Thyroid gland (tissue), 4 donors: Measurements from ENCODE around the gene SLC28A1. TPM values are rescaled to one million over a fixed set of nuclear protein-coding genes. Genes with fewer than 3 reads are reported as not detected.

Source experiments
- DNase-seq, 2 donors: peaks; one replicate each; pipeline ENCODE4 v3.0.0-alpha.2; 2019
- H3K27ac ChIP-seq, 3 donors: fragments of 200-600 bp; sonication (generic); 1 replicate in 2 of 3; 2 replicates in 1 of 3; pipeline ENCODE4 v1.5.1; 2016 to 2019; ENCODE audit warnings: mild to moderate bottlenecking in 1 of 3, moderate library complexity in 1 of 3
- H3K27me3 ChIP-seq: fragments of 200-600 bp; sonication (generic); one replicate; pipeline ENCODE4 v1.5.1; 2019
- H3K36me3 ChIP-seq, 2 donors: fragments of 200-600 bp; sonication (generic); one replicate each; pipeline ENCODE4 v1.5.1; 2016 to 2019
- H3K4me1 ChIP-seq, 2 donors: fragments of 200-600 bp; sonication (generic); one replicate each; pipeline ENCODE4 v1.5.1; 2017 to 2019
- H3K4me3 ChIP-seq, 3 donors: fragments of 200-600 bp; sonication (generic); replicated peaks in 1 of 3; 1 replicate in 2 of 3; 2 replicates in 1 of 3; pipeline ENCODE4 v1.5.1; 2016; ENCODE audit warnings: mild to moderate bottlenecking in 1 of 3
- H3K9me3 ChIP-seq: fragments of 200-600 bp; sonication (generic); one replicate; pipeline ENCODE4 v1.5.1; 2017
- CTCF ChIP-seq, 6 experiments: fragments of 200-600 bp in 3 of 6; fragments of 450-650 bp in 3 of 6; sonication (generic) in 3 of 6; IDR thresholded peaks; one replicate each; pipeline ENCODE4 v1.5.1; 2016 to 2019; ENCODE audit warnings: antibody characterized with exemption in 6 of 6, mild to moderate bottlenecking in 2 of 6, inconsistent platforms in 1 of 6, moderate library complexity in 1 of 6
- POLR2A ChIP-seq, 2 donors: fragments of 450-650 bp; IDR thresholded peaks; one replicate each; pipeline ENCODE4 v1.6.1; 2017; ENCODE audit warnings: antibody characterized with exemption in 2 of 2, mild to moderate bottlenecking in 2 of 2, moderate library complexity in 1 of 2
- WGBS, 2 donors: methylation state at CpG; one replicate each; pipeline ENCODE4 v1.1.5; 2017; 5-methylcytosine and 5-hydroxymethylcytosine counted together
- intact Hi-C: fragments of 100-400 bp; cut with DNase I; formaldehyde crosslinking; loops from one replicate; pipeline ENCODE4 v1.15.1; 2023
- total RNA-seq, 4 donors: library from RNA; depleted of rRNA; stranded (reverse); fragments of >200 nt; gene quantifications; one replicate each; pipeline ENCODE4 v1.2.3, GENCODE V29; 2016

The SLC28A1 gene
- total RNA-seq, 4 donors from 2014 or later, result not detected

- intact Hi-C loops, result no loop called here
- Histone ChIP-seq H3K4me3 (no peak overlapping the region), H3K27ac (no peak overlapping the region), H3K27me3 (no peaks in the 10 kb centered on the region), H3K36me3 (no peaks in the 10 kb centered on the region), H3K4me1 (no peaks in the 10 kb centered on the region), H3K9me3 (no peaks in the 10 kb centered on the region)
- no peak for DNase-seq
- WGBS, 2 donors, result 66 to 72% methylated on average over 8 of the region's 8 CpGs
- TF ChIP-seq CTCF (IDR thresholded peaks at IDR 0.05) (no peak), POLR2A (IDR thresholded peaks at IDR 0.05) (no peak)
Observed at GRCh38 chr15:84889313-84889990, 5.0 kb downstream of the SLC28A1 start.

GRCh38 chr15:84889991-84890669 lies 5.7 kb downstream of the SLC28A1 start:
- intact Hi-C loops, result no loop called here
- no peak for DNase-seq
- Histone ChIP-seq H3K9me3 (no peaks in the 10 kb centered on the region), H3K27ac (no peak overlapping the region), H3K4me1 (no peaks in the 10 kb centered on the region), H3K27me3 (no peaks in the 10 kb centered on the region), H3K36me3 (no peaks in the 10 kb centered on the region), H3K4me3 (no peak overlapping the region)
- WGBS, 2 donors, result 90 to 97% methylated on average over 4 to 6 of the region's 6 CpGs
- TF ChIP-seq POLR2A (IDR thresholded peaks at IDR 0.05) (no peak), CTCF (IDR thresholded peaks at IDR 0.05) (no peak)

GRCh38 chr15:84890670-84891162 lies 6.3 kb downstream of the SLC28A1 start:
- WGBS, 2 donors, result 92 to 94% methylated on average over 5 of the region's 5 CpGs
- intact Hi-C loops, result no loop called here
- Histone ChIP-seq H3K27ac (no peak overlapping the region), H3K27me3 (no peaks in the 10 kb centered on the region), H3K4me3 (no peak overlapping the region), H3K4me1 (no peaks in the 10 kb centered on the region), H3K36me3 (no peaks in the 10 kb centered on the region), H3K9me3 (no peaks in the 10 kb centered on the region)
- no peak for TF ChIP-seq CTCF (IDR thresholded peaks at IDR 0.05)
- TF ChIP-seq POLR2A (IDR thresholded peaks at IDR 0.05), result no peak
- no peak for DNase-seq

- DNase-seq, result no peak
- H3K27me3 ChIP-seq, result no peaks in the 10 kb centered on the region
- H3K4me3 ChIP-seq, result no peak overlapping the region
- WGBS, 2 donors, result 85 to 86% methylated on average over 6 of the region's 6 CpGs
- intact Hi-C loops, result no loop called here
- no peaks in the 10 kb centered on the region for H3K4me1 ChIP-seq
- TF ChIP-seq POLR2A (IDR thresholded peaks at IDR 0.05), result no peak
- TF ChIP-seq CTCF (IDR thresholded peaks at IDR 0.05), result no peak
- no peaks in the 10 kb centered on the region for H3K36me3 ChIP-seq
- H3K27ac ChIP-seq, result no peak overlapping the region
- H3K9me3 ChIP-seq, result no peaks in the 10 kb centered on the region
Observed at GRCh38 chr15:84891339-84891738, 6.9 kb downstream of the SLC28A1 start.

- intact Hi-C loops, result no loop called here
- Histone ChIP-seq H3K9me3 (no peaks in the 10 kb centered on the region), H3K27me3 (no peaks in the 10 kb centered on the region), H3K27ac (no peak overlapping the region), H3K4me1 (no peaks in the 10 kb centered on the region), H3K36me3 (no peaks in the 10 kb centered on the region), H3K4me3 (no peak overlapping the region)
- TF ChIP-seq CTCF (IDR thresholded peaks at IDR 0.05) (no peak), POLR2A (IDR thresholded peaks at IDR 0.05) (no peak)
- 93 to 98% methylated on average over 9 to 10 of the region's 10 CpGs for WGBS, 2 donors
- no peak for DNase-seq
Observed at GRCh38 chr15:84892786-84893307, 8.4 kb downstream of the SLC28A1 start.
